Measurements from ENCODE around the gene TMPRSS6. TPM values are rescaled to one million over a fixed set of nuclear protein-coding genes. Genes with fewer than 3 reads are reported as not detected.

The TMPRSS6 gene
- total and polyA plus RNA-seq, 4 donors: 0.09 to 1.0 (median 0.69) TPM

GRCh38 chr22:37021041-37021440 lies 88.5 kb downstream of the TMPRSS6 start:
- ATAC-seq (ENCODE audit: insufficient read depth, low FRiP score): no peak
- Histone ChIP-seq H3K9me3 (ENCODE audit: control insufficient read depth in 4 of 4, insufficient read depth in 3 of 4, low read length in 3 of 4) (no peaks in the 10 kb centered on the region), H3K27me3 (ENCODE audit: control insufficient read depth in 3 of 3, insufficient read depth in 3 of 3, low read length in 2 of 3) (no peaks in the 10 kb centered on the region), H3K4me1 (ENCODE audit: control insufficient read depth in 5 of 5, insufficient read depth in 5 of 5, low read length in 5 of 5) (peaks cover 0 to 35% (median 14%) of the 10 kb centered on the region in 5 donors), H3K27ac (ENCODE audit: low read depth in 1 of 2, low read length in 1 of 2) (no peak overlapping the region), H3K4me3 (no peak overlapping the region), H3K36me3 (ENCODE audit: control insufficient read depth in 4 of 4, insufficient read depth in 4 of 4, low read length in 4 of 4) (peaks cover 0 to 26% (median 10%) of the 10 kb centered on the region in 4 donors), H3K9ac (ENCODE audit: insufficient read depth in 1 of 2, low read length in 2 of 2) (no peak overlapping the region)
- no peak for DNase-seq
- 96% methylated on average over 5 of the region's 5 CpGs for whole genome bisulfite sequencing, 2 donors
- no peak for TF ChIP-seq CTCF (IDR thresholded peaks at IDR 0.05; ENCODE audit: control extremely low read depth, extremely low read depth)

GRCh38 chr22:37020192-37020479 lies 89.4 kb downstream of the TMPRSS6 start:
- peak overlapping the region; percentile 80 for H3K4me3 ChIP-seq
- H3K4me1 ChIP-seq (ENCODE audit: control insufficient read depth in 5 of 5, insufficient read depth in 5 of 5, low read length in 5 of 5): peaks cover 0 to 35% (median 14%) of the 10 kb centered on the region in 5 donors
- H3K27ac ChIP-seq (ENCODE audit: low read depth in 1 of 2, low read length in 1 of 2): peak overlapping the region; percentile 94 to 97
- H3K27me3 ChIP-seq (ENCODE audit: control insufficient read depth in 3 of 3, insufficient read depth in 3 of 3, low read length in 2 of 3): no peaks in the 10 kb centered on the region
- H3K36me3 ChIP-seq (ENCODE audit: control insufficient read depth in 4 of 4, insufficient read depth in 4 of 4, low read length in 4 of 4): peaks cover 0 to 18% (median 5%) of the 10 kb centered on the region in 4 donors
- H3K9ac ChIP-seq (ENCODE audit: insufficient read depth in 1 of 2, low read length in 2 of 2): peak overlapping the region; percentile 8 to 79
- ATAC-seq (ENCODE audit: insufficient read depth, low FRiP score) (no peak), DNase-seq (peak in 2 of 3 donors; percentile 46 to 55)
- 0% methylated on average over 5 of the region's 5 CpGs for WGBS, 2 donors
- no peaks in the 10 kb centered on the region for H3K9me3 ChIP-seq (ENCODE audit: control insufficient read depth in 4 of 4, insufficient read depth in 3 of 4, low read length in 3 of 4)
- TF ChIP-seq CTCF (IDR thresholded peaks at IDR 0.05; ENCODE audit: control extremely low read depth, extremely low read depth): no peak

DNA sequence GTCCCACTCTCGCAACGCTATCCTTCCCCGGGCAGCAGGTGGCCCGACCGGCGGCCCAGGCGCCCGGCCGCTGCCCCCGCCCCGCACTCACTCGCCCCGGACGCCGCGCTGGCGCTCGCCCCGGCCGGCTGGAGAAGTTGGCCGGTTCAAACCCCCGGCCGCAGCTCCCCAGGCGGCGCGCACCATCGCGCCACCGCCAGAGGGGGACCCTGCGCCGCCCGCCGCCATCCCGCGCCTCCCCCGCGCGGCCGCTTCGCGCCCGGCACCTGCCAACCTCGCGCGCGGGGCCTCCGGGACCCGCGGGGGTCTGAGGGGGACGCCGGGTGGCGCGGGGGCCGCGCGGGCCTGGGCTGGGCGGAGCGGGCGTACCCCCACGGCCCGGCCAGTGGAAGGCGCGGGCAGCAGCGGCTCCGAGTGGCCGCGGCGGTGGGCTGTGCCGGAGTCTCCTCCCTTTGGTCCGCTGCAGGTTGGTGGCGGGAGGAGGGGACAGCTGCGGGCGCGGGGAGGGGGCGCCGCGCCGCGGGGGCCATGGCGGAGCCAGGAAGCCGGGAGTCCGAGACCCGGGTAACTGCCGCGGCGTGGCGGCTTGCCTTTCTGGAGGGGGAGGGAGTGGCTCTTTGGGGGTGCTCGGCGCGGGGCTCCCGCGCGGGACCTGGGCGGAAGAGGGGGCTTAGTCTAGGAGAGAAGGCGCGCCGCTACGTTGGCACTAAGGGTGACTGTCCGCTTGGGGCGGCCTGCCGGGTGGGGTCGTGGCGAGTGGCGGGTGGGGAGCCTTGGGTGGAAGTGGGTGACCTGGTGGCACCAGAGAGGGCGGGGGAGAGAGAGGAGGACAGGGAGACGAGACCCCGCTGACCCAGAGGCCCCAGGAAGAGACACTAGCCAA lies 90.0 kb downstream of the TMPRSS6 start, which contains the start of the genes MPST and TST:
Gene MPST (plus strand): TSS at position 434 of the 883 bp plus-strand sequence. CDS start 95 bp downstream, at position 529.
Gene TST (minus strand): TSS at position 139 of the 883 bp plus-strand sequence. CDS start 715 bp downstream, outside the sequence.
- H3K27me3 ChIP-seq (ENCODE audit: control insufficient read depth in 3 of 3, insufficient read depth in 3 of 3, low read length in 2 of 3): no peaks in the 10 kb centered on the region
- peaks cover 0 to 16% (median under 1%) of the 10 kb centered on the region in 4 donors for H3K36me3 ChIP-seq (ENCODE audit: control insufficient read depth in 4 of 4, insufficient read depth in 4 of 4, low read length in 4 of 4)
- peak within 1 kb of the TSS; percentile 8 to 79 for H3K9ac ChIP-seq (ENCODE audit: insufficient read depth in 1 of 2, low read length in 2 of 2)
- no peaks in the 10 kb centered on the region for H3K9me3 ChIP-seq (ENCODE audit: control insufficient read depth in 4 of 4, insufficient read depth in 3 of 4, low read length in 3 of 4)
- 1% methylated on average over 53 to 107 of the region's 107 CpGs for WGBS, 2 donors
- peaks cover 0 to 35% (median 18%) of the 10 kb centered on the region in 5 donors for H3K4me1 ChIP-seq (ENCODE audit: control insufficient read depth in 5 of 5, insufficient read depth in 5 of 5, low read length in 5 of 5)
- DNase-seq (peak; percentile 84 to 91 (median 86)), ATAC-seq (ENCODE audit: insufficient read depth, low FRiP score) (peak; percentile 69)
- H3K27ac ChIP-seq (ENCODE audit: low read depth in 1 of 2, low read length in 1 of 2): peak within 1 kb of the TSS; percentile 94 to 97
- peak within 1 kb of the TSS; percentile 80 for H3K4me3 ChIP-seq
- TF ChIP-seq CTCF (IDR thresholded peaks at IDR 0.05; ENCODE audit: control extremely low read depth, extremely low read depth): no peak
